GM19240 (cell line): ENCODE results near the gene RARG.

Experiments
- DNase-seq: peaks from one replicate; pipeline ENCODE4 v3.0.0; 2011; ENCODE audit warnings: low spot score; ENCODE audit not compliant: insufficient read length

The RARG gene

DNA sequence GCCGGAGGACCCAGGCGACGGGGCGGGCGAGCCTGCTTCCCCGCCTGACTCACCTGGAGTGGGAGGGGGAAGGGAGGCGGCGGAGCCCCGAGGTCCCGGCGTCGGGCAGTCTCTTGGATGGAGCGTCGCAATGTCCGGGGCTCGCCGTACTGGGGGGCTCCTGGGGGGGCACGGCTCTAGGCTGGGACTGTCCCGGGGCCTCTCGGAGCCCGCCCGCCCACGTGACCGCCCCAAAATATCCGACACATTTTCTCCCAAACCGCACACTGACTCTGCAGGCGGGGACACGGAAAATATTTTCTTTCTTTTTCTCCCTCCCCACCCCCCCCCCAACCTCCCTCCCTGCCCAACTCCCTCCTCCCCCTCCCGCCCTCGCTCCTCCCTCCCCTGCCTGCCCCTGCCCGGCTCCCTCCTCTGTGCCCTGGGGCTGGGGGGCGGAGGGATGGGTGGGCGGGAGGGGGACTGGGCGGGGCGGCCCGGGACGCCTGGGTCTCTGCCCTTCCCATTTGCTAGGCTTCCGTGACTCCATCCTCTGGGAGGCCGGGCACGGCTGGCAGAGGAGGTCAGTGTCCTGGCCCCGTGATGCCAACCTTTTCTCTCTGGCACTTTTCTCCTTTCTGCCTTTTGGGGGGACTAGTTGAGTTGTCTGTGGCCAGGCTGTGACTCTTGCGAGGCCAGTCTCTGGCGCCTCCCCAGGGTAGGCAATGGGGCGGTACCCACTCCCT, at the start of gene RARG:
TSS of gene RARG (minus strand) at position 289 of the 725 bp plus-strand sequence. CDS start 4,664 bp downstream, outside the sequence.
- DNase-seq = no peak

GRCh38 chr12:53279888-53280498, 48.0 kb upstream of the RARG start:
- no peak for DNase-seq

- DNase-seq = no peak
These were observed 47.4 kb upstream of the RARG start for GRCh38 chr12:53279283-53279869.

DNA sequence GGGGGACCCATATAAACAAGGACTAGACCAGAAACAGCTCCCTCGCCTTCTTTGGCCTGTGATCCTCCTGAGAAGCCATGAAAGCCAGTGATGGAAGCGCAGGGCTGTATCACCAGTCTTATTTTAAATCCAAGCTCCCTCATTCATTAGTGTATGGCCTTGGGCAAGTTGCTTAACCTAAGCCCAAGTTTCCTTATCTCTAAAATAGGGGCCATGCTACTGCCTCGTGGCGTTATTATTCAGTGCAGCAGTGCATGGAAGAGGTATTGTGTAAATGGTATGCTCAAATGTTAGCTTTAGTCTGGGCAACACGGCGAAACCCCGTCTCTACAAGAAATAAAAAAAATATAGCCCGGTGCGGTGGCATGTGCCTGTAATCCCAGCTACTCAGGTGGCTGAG, 46.0 kb upstream of the RARG start:
- no peak for DNase-seq

GRCh38 chr12:53276511-53276910, 44.5 kb upstream of the RARG start:
- no peak for DNase-seq

- no peak for DNase-seq
These were observed 42.4 kb upstream of the RARG start for GRCh38 chr12:53274445-53274844.

DNA sequence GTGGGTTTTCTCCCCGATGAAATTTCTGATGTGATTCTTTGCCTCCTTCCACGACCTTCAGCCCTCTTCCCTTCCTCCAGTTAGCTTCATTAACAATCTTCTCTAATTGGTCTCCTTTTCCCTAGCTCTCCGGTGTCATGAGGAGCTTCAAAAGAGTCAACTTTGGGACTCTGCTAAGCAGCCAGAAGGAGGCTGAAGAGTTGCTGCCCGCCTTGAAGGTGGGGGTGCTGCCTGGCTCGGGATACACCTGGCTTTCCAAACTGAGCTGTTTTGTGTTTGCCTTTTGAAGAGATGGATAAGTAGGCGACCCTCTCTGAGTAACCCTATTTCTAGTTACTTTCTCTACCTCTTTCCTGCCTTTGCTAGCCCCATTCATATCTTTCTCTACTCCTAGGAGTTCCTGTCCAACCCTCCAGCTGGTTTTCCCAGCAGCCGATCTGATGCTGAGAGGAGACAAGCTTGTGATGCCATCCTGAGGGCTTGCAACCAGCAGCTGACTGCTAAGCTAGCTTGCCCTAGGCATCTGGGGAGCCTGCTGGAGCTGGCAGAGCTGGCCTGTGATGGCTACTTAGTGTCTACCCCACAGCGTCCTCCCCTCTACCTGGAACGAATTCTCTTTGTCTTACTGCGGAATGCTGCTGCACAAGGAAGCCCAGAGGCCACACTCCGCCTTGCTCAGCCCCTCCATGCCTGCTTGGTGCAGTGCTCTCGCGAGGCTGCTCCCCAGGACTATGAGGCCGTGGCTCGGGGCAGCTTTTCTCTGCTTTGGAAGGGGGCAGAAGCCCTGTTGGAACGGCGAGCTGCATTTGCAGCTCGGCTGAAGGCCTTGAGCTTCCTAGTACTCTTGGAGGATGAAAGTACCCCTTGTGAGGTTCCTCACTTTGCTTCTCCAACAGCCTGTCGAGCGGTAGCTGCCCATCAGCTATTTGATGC, 36.9 kb upstream of the RARG start:
- no peak for DNase-seq

GRCh38 chr12:53267999-53268629, 36.1 kb upstream of the RARG start, which contains the start of gene ESPL1:
TSS of gene ESPL1 (plus strand) at chr12:53268299. CDS start at chr12:53268767, 468 bp downstream.
- DNase-seq = peak; percentile 91

GRCh38 chr12:53267306-53267998, 35.4 kb upstream of the RARG start:
- no peak for DNase-seq

- DNase-seq = no peak
These were observed 33.8 kb upstream of the RARG start for GRCh38 chr12:53265783-53266182.

DNA sequence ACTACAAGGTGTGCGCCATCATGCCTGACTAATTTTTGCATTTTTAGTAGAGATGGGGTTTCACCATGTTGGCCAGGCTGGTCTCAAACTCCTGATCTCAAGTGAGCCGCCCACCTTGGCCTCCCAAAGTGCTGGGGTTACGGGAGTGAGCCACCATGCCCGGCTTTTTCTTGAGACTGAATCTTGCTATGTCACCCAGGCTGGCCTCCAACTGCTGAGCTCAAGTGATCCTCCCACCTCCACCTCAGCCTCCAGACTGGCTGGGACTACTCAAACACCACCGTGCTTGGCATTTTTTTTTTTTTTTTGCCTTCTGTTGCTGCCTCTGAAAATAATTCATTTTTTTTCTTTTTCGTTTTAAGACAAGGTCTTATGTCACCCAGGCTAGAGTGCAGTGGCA, 27.9 kb upstream of the RARG start:
- DNase-seq = no peak

- DNase-seq = no peak
These were observed 26.8 kb upstream of the RARG start for GRCh38 chr12:53258541-53259539.

DNA sequence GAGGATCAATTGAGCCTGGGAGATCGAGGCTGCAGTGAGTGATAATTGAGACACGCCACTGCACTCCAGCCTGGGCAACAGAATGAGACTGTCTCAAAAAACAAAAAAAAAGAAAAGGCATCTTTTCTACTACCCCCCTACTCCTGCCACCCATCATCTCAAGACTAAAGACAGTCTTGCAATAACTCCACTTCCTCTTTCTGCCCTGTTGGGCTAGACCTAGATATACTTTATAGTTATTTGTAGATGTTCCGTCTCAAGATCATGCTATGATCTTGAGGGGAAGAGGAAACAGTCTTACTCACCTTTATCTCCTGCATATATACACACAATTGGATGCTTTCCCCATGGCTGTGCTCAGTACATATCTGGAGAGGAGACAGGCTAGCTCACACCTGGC, 24.0 kb upstream of the RARG start:
- no peak for DNase-seq

GRCh38 chr12:53254816-53255545, 23.0 kb upstream of the RARG start:
- no peak for DNase-seq

DNA sequence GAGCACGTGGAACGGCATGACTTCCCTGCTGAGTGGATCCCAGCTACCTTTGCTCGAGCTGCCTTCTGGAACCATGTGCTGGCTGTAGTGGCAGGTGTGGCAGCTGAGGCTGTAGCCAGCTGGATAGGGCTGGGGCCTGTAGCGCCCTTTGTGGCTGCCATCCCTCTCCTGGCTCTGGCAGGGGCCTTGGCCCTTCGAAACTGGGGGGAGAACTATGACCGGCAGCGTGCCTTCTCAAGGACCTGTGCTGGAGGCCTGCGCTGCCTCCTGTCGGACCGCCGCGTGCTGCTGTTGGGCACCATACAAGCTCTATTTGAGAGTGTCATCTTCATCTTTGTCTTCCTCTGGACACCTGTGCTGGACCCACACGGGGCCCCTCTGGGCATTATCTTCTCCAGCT, 21.3 kb upstream of the RARG start:
- no peak for DNase-seq

DNA sequence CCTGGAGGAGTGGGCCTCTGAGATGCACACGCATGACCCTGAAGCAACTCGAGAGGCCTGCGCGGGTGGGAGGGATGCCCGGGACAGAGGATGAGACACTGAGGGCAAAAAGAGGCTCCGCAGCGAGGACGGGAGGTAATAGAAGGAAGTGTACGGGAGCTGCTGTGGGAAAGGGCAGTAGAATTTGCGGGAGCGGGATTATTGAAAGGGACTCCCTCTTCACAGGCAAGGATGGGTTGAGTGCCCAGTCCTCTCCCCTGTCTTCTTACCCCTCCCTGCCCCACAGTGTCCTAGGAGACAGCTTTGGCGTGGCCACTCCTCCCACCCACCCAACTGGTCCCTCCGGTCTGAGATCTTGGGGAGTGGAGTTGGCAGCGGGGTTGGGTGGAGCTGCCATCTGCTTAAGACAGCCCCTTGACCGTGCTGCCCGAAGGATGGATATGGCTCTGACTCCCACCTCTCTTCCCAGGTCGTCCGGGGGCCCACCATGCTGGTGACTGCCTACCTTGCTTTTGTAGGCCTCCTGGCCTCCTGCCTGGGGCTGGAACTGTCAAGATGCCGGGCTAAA, 20.4 kb upstream of the RARG start:
- no peak for DNase-seq

DNA sequence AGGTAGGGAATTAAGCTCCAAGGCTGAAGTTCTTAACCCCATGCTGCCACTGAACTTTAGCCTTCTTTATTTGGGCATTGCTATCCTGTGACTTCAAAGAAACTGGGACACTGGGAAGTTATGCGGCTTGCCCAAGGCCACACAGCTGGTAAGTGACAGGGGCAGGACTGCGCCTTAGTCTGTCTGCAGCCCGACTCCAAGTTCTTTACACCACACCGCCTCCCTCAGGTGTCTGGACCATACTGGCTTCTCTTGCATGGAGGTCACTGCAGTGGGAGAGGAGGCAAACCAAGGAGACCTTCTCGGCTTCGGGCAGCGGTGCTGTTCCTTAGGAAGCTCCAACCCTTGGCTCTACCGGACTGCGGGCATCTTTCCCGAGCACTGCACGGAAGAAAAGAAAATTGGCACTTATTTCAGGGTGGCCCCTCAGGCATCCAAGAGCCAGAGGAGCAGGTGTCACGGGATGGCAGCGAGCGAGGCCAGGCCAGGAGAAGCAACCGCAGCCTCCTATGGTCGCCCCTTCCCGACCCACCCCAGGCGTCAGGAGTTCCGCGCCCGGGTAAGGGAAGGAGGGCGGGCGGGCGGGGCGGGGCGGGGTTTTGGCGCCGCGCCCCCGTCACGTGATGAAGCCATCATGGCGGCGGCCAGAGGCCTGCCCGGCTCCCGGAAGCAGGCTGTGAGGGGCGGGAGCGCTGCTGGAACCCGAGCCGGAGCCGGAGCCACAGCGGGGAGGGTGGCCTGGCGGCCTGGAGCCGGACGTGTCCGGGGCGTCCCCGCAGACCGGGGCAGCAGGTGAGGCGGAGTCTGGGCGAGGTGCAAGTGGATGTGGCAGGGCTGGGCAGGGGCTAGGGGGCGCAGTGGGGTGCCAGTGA, 19.7 kb upstream of the RARG start:
- peak; percentile 92 for DNase-seq
